Skeletal muscle satellite cell (primary cell): ENCODE results near the gene TBC1D10A.

Source experiments
- H3K27me3 ChIP-seq: 2 replicates; pipeline ENCODE4 v1.7.0; 2013; ENCODE audit warnings: low read length; ENCODE audit not compliant: control insufficient read depth, insufficient read depth
- H3K36me3 ChIP-seq: 2 replicates; pipeline ENCODE4 v1.7.0; 2013; ENCODE audit warnings: mild to moderate bottlenecking, control low read depth, low read length; ENCODE audit not compliant: insufficient read depth
- H3K4me1 ChIP-seq: 2 replicates; pipeline ENCODE4 v1.7.0; 2013; ENCODE audit warnings: low read length; ENCODE audit not compliant: control insufficient read depth, insufficient read depth
- H3K4me2 ChIP-seq: 2 replicates; pipeline ENCODE4 v1.7.0; 2013; ENCODE audit warnings: mild to moderate bottlenecking, low read length
- H3K4me3 ChIP-seq: 2 replicates; pipeline ENCODE4 v1.7.0; 2013; ENCODE audit warnings: low read length
- H3K9ac ChIP-seq: 2 replicates; pipeline ENCODE4 v1.7.0; 2013; ENCODE audit warnings: mild to moderate bottlenecking, low read depth, low read length, moderate library complexity
- H3K9me3 ChIP-seq: replicated peaks from 2 replicates; pipeline ENCODE4 v1.7.0; 2013; ENCODE audit warnings: mild to moderate bottlenecking, control low read depth, low read length

TBC1D10A gene

DNA sequence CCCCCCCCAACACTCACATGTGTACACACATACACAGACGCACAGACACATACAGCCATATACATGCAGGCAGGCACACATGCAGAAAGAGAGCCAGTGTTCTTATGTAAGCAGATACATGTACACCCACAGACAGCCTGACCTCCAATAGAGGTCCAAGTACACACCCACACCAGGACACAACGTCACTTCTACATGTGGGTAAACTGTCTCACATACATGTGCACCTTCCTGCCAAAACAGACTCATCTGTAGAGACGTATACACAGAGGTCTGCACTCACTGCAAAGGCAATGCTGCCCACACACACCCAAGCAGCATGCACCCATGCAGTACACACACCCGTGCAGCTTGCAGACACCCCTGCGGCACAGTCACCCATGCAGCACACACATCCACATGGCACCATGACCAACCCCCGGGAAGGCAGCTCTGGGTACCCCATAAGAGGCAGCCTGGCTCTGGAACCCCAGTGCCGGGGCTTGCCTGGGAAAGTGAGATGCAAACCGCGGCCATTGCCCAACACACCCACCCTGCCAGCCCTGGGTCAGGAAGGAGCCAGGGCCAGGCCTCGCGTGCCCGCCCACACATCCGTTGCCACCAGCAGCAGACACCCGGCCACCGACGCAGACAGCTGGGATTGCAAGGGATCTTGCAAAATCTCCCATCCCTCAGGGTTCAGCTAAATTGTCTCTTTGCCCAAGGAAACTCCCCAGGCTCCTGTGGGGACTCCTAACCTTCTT lies 47.5 kb downstream of the TBC1D10A start:
- H3K4me3 ChIP-seq = peak overlapping the region; percentile 36
- H3K36me3 ChIP-seq = no peaks in the 10 kb centered on the region
- peak overlapping the region; percentile 3 for H3K9ac ChIP-seq
- no peaks in the 10 kb centered on the region for H3K9me3 ChIP-seq
- H3K27me3 ChIP-seq = no peaks in the 10 kb centered on the region
- peaks cover 40% of the 10 kb centered on the region for H3K4me1 ChIP-seq
- peak overlapping the region; percentile 66 for H3K4me2 ChIP-seq

DNA sequence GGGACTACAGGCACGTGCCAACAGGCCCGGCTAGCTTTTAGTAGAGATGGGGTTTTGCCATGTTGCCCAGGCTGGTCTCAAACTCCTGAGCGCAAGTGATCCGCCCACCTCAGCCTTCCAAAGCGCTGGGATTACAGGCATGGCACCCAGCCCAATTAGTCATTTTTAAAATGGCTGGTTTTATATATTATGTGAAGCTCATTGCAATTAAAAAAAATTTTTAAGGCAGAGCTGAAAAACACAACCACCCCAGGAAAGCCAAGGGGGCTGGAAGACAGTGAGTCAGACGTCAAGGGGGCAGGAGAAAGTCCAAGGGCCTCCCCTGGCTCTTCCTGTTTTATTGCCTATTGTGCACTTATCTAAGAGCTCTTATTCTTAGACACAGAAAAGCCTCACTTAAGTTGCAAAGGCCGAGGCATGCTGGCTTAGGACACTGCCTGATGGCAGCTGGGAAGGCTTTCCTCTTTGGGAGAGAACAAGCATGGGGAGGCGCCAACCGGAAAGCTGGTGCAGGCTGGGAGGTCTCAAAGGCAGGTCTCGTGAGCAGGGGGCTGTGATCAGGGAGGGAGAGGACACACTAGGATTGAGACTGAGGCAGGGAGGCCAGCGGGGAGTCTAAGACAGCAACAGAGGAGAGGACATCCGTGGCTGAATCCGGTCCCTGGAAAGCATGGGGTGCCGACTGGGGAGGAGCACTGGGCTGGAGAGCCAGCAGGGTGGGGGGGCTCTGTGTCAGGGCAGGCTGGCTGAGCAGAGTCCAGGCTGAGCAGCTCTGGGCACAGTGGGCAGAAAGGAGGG lies 49.0 kb downstream of the TBC1D10A start:
- H3K27me3 ChIP-seq = no peaks in the 10 kb centered on the region
- peaks cover 40% of the 10 kb centered on the region for H3K4me1 ChIP-seq
- H3K4me2 ChIP-seq = peak overlapping the region; percentile 67
- no peaks in the 10 kb centered on the region for H3K9me3 ChIP-seq
- peak overlapping the region; percentile 52 for H3K9ac ChIP-seq
- peak overlapping the region; percentile 19 for H3K4me3 ChIP-seq
- no peaks in the 10 kb centered on the region for H3K36me3 ChIP-seq

DNA sequence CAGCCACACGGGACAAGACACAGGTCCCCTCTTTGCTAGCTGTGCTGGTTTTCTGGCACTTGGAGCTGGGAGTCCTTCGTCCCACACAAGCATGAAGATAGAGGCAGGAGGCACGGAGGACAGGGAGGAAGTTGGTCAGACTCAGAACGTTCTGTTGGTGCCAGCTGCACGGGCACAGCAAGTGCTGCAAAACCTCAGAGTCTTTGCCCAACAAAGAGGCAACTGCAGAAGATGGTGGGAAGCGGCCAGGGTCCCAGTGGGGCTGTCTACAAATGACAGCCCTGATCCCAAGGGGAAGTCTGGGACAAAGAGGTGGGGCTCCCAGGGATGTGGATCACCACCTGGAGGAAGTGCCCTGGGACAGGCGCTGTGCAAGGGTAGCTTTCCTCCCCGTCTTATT lies 50.7 kb downstream of the TBC1D10A start:
- no peak overlapping the region for H3K9ac ChIP-seq
- peaks cover 40% of the 10 kb centered on the region for H3K4me1 ChIP-seq
- H3K4me2 ChIP-seq = no peak overlapping the region
- no peaks in the 10 kb centered on the region for H3K9me3 ChIP-seq
- no peaks in the 10 kb centered on the region for H3K36me3 ChIP-seq
- H3K4me3 ChIP-seq = no peak overlapping the region
- H3K27me3 ChIP-seq = no peaks in the 10 kb centered on the region

DNA sequence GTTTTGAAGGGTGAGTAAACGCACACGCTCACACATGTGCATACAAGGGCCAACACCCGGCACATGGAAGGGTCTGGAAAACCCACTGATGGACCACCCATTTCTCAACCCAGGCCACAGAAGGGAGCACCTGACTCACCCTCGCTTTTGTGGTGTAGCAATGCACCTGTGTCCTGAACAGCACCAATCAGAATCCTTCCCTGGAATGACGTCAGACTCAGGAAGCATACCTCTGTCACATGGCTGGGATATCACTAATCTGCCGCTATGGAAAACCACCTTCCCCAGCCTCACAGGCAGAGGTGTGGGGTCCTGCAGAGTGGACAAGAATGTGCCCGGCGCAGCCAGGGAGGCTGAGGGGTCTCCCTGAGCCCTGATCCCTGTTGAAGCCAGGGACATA lies 51.1 kb downstream of the TBC1D10A start:
- no peak overlapping the region for H3K9ac ChIP-seq
- H3K36me3 ChIP-seq = no peaks in the 10 kb centered on the region
- H3K27me3 ChIP-seq = no peaks in the 10 kb centered on the region
- peaks cover 38% of the 10 kb centered on the region for H3K4me1 ChIP-seq
- no peak overlapping the region for H3K4me2 ChIP-seq
- H3K9me3 ChIP-seq = no peaks in the 10 kb centered on the region
- H3K4me3 ChIP-seq = no peak overlapping the region

DNA sequence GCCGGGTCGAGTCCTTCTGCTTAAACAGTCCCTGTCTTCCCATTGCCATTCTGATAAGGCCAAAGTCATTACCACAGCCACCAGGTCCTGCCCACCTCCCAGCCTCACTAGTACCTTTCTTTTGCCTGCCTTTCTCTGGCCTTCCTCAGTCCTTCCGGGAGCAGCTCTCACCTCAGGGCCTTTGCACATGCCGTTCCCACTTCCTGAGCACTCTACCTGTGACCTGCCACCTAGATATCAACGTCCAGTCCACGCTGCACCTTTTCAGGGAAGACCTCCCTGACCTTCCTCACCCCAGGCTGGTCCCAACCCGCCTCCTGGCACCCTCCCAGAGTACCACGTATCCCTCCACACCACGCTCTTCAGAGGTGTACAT lies 52.3 kb downstream of the TBC1D10A start:
- no peak overlapping the region for H3K4me3 ChIP-seq
- H3K4me1 ChIP-seq = peaks cover 26% of the 10 kb centered on the region
- H3K4me2 ChIP-seq = no peak overlapping the region
- H3K9me3 ChIP-seq = no peaks in the 10 kb centered on the region
- no peaks in the 10 kb centered on the region for H3K27me3 ChIP-seq
- no peaks in the 10 kb centered on the region for H3K36me3 ChIP-seq
- H3K9ac ChIP-seq = no peak overlapping the region

DNA sequence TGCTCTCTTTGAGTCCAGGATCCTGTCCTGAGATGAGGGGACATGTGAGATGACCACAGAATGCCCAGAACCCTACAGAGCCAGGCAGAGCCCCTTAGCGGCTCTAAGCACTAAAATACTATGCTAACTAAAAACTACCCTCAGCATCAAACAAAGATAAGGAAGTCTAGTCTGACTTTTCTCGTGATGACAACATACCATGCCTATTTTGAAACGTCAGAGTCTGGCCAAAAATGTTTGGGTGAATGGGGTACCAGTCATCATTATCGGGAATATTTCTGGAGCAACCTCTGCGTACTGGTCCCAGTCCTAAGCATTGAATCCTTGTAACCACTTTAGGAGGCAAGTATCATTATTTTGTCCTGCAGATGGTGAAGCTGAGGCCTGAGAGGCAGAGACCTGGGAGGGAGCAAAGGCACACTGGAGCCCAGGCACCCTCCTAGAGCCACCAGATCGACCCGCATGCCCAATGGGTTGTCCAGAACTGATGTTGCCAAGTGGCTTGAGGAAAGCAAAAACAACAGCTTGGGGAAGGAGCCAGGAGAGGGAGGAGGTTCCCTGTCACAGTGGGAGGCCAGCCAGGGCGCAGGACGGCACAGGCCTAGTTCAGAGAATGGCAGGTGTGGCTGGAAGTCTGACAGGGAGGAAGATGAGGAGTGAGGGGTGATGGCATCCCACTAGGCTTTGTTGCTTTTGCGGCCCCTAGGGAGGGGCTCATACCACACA lies 52.9 kb downstream of the TBC1D10A start:
- H3K4me2 ChIP-seq = no peak overlapping the region

DNA sequence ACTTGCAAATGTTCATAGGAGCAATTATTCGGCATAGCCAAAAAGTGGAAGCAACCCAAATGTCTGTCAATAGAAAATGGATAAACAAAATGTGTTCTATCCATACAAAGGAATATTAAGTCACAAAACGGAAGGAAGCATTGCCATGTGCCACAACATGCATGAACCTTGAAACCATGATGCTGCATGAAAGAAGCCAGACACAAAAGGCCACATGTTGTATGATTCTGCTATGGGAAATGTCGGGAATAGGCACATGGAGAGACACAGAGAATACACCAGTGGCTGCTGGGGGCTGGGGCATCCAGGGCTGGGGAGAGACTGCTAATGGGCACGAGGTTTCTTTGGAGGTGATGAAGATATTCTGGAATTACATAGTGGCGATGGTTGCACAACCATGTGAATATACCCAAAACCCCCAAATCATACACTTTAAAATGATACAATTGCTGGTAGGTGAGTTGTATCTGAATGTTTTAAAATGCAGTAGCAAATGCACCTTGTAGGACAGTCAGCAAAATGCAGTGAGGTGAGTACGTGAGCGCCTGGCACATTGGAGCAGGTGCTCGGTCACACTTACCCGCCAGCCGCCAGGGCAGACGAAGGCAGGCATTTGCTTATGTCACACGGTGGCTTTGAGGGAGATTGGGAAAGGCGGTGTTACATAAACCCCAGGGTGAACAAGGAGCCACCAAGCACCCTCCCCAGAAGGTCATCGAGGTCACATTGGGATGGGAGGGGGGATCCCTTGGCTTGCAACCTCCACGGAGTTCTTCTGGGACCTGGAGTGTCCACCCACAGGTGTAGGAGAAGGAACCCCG lies 53.8 kb downstream of the TBC1D10A start:
- Histone ChIP-seq H3K9ac (no peak overlapping the region), H3K4me2 (no peak overlapping the region), H3K4me3 (no peak overlapping the region), H3K36me3 (no peaks in the 10 kb centered on the region), H3K9me3 (no peaks in the 10 kb centered on the region), H3K4me1 (peaks cover 12% of the 10 kb centered on the region), H3K27me3 (no peaks in the 10 kb centered on the region)

More for the DNA sequence above, 52.9 kb downstream of the TBC1D10A start:
- H3K9ac ChIP-seq = no peak overlapping the region
- H3K36me3 ChIP-seq = no peaks in the 10 kb centered on the region
- peaks cover 21% of the 10 kb centered on the region for H3K4me1 ChIP-seq
- H3K27me3 ChIP-seq = no peaks in the 10 kb centered on the region
- H3K9me3 ChIP-seq = no peaks in the 10 kb centered on the region
- H3K4me3 ChIP-seq = no peak overlapping the region

DNA sequence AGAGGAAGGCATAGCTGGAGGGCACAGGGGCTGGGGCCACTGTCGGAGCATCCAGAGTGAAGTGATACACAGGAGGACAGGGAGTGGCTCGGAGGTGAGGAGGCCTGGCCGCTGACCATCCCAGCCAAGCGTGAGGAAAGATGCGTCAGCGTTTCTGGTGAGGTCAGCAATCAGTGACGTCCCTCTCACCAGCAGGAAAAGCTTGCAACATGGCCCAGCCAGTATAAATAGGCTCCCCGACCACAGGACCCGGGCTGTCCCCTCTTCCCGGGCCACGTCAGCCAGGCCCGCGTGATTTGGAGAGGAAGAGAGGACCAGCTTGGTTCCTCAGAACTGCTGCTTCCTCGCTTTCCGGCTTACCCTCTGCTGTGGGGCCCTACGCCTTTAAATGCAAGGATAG lies 55.9 kb downstream of the TBC1D10A start:
- H3K4me2 ChIP-seq = no peak overlapping the region
- no peaks in the 10 kb centered on the region for H3K9me3 ChIP-seq
- no peaks in the 10 kb centered on the region for H3K4me1 ChIP-seq
- H3K9ac ChIP-seq = no peak overlapping the region
- no peaks in the 10 kb centered on the region for H3K27me3 ChIP-seq
- no peaks in the 10 kb centered on the region for H3K36me3 ChIP-seq
- no peak overlapping the region for H3K4me3 ChIP-seq

DNA sequence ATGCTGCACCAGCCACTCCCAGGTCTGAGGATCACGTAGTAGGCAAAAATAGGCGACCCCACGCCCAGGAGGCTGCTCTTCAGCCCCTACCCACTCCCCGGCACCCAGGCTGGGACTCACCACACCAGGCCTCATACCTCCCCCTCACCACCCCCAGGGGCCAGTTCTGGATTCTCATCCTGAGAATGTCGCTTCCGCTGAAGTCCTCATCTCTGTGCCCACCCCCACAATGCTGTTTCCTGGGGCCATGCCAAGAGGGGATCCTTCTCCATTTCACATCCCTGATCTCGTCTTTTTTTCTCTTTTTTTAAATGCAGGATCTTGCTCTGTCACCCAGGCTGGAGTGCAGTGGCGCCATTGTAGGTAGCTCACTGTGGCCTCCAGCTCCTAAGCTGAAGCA lies 58.4 kb downstream of the TBC1D10A start:
- Histone ChIP-seq H3K4me3 (no peak overlapping the region), H3K4me1 (peaks cover 2% of the 10 kb centered on the region)

DNA sequence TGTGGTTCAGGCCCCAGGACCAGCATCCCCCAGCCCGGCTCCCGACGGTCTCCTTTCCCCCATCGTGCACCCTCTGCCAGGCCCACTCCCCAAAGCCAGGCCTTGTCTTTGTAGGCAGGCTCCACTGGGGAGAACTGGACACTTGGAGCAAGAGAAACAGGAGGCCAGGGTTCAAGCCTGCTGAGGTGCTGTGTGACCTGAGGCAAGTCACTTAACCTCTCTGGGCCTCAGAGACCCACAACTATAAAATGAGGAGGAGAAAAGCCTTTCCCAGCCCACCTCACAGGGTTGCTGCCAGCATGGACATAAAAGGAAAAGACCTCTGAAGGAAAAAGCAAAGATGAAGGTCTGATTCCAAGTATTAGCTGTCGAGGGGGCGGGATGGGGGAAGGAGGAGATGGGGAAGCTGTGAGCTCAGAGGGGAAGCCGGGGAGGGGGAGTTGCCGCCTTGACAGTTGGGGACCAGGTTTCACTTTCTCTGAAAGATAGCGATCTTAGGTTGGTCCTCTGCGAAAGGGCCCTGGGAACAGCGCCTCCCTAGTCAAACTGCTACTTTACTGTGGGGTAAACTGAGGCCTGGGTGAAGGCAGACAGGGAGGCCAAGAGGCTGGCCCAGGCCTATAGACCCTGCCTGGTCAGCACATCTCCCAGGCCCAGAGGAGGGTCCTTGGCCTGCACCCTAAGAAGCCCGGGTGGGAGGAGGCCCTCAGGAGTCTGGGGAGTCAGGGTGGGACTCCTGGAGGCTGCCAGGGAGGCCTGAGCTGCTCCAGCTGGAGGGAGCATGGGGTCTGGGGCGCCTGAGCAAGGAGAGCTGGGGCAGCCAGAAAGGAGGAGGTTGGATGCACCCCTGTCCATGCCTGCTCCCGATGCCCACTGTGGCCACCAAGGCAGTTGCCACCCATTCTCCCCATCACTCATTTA lies 59.1 kb downstream of the TBC1D10A start:
- Histone ChIP-seq H3K27me3 (no peaks in the 10 kb centered on the region), H3K4me2 (no peak overlapping the region), H3K4me1 (peaks cover 6% of the 10 kb centered on the region), H3K36me3 (no peaks in the 10 kb centered on the region), H3K9me3 (no peaks in the 10 kb centered on the region), H3K4me3 (no peak overlapping the region), H3K9ac (no peak overlapping the region)

More for the DNA sequence above, 58.4 kb downstream of the TBC1D10A start:
- Histone ChIP-seq H3K9me3 (no peaks in the 10 kb centered on the region), H3K9ac (no peak overlapping the region), H3K36me3 (no peaks in the 10 kb centered on the region), H3K27me3 (no peaks in the 10 kb centered on the region), H3K4me2 (no peak overlapping the region)
